RCC 7860 (cell line): ENCODE data around the gene FRMD3.

Experiments used
- DNase-seq: peaks from one replicate; pipeline ENCODE4 v3.0.0-alpha.2; 2015; ENCODE audit warnings: low spot score
- FAIRE-seq: peaks from 2 replicates; lab custom pipeline; 2012; peaks lifted over from hg19 to GRCh38; lab: Jason Lieb, UNC

FRMD3 gene

DNA sequence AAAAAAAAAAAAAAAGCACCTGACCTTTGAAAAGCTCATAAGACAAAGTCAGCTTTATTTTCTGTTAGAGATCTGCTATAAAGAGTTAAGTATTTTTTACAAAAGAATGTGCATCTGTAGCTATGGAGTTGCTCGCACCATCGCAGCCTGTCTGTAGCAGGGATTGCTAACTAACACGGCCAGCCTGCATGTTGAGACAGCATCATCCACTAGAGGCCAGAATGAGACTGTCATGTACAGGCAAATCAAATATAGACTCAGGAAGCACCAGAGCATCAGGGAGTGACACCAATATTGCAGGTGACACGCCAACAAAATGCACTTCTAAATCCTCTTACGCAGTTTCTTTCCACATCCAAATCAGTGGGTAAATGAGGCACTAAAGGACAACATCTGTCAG is 339.0 kb downstream of the FRMD3 start:
- FAIRE-seq (no peak), DNase-seq (peak; percentile 42)

DNA sequence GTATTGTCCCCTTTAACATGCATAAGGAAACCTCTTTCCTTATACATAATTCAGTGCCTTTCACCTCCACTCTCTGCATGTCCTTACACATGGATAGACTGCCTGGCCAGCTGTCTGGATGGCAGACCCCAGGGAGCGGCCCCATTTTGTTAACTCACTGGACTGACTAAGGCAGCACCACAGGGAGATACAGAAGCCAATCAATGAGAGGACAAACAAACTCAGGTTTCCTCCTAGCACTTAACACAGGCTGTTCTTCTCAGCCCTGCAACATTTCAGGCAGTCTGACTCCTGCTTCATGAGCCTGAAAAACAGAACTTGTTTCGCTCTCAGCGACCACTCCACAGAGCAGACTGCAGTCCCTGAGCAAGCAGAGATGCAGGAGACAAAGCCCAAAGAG is 339.8 kb downstream of the FRMD3 start:
- FAIRE-seq = no peak

DNA sequence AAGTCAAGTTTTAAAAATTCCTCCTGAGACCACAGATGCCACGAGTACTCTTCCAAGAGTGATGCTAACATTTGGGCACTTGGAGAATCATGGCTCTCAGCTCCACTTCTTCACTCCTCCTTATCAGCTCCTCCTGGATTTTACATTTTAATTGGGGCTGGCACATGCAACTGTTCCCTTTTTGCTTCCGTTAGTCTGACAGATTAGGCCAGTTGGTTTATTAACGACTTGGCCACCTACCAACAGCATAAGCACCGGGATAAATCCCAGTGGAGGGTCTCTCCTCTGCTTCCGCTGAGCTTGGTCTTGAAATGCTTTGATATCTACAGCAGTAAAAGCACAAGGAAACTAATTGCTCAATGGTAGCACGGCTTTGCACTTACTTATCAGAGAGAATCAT is 340.6 kb downstream of the FRMD3 start:
- no peak for DNase-seq
- no peak for FAIRE-seq

More for the DNA sequence above, 339.8 kb downstream of the FRMD3 start:
- DNase-seq = no peak

- no peak for DNase-seq
- no peak for FAIRE-seq
Measured at GRCh38 chr9:83196946-83197345, 341.3 kb downstream of the FRMD3 start.
